ENCODE measurements around the gene IDS. TPM values are rescaled to one million over a fixed set of nuclear protein-coding genes. Genes with fewer than 3 reads are reported as not detected.
"Not testable (repeated sequence)": the region's sequence is repeated elsewhere in the genome, so short reads cannot be mapped to it uniquely, and the experiment has no call there.

The IDS gene
- total RNA-seq, 1 experiment from 2014 or later = 29.9 TPM

DNA sequence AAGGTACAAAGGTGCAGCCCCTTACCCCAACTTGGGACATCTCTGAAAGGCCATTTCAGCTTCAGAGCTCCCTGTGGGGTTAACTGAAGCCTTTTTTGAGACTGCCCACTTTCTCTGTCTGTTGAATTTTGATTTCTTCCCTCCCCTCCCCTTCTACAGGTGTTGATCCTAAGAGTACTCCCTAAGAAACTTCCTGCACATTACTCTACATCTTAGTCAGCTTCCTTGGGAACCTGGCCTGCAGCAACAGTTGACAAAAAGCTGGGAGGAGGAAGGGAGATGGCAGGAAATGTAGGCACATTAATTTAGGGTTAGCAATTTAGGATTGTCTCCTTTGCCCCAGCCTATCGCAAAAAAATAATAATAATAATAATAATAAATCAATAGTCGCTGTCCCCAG is 1.2 kb upstream of the IDS start:
- CTCF ChIA-PET = interaction anchor here (0.6 kb wide), 1 partner anchor 1957 kb away, joined by 3 read pairs; no protein-coding TSS in a partner anchor
- Mint-ChIP-seq H3K27ac (ENCODE audit: low read depth, unreplicated experiment) (no peak overlapping the region), H3K9me3 (ENCODE audit: unreplicated experiment) (no peaks in the 10 kb centered on the region), H3K36me3 (ENCODE audit: insufficient read depth, unreplicated experiment) (no peaks in the 10 kb centered on the region), H3K4me1 (ENCODE audit: insufficient read depth, unreplicated experiment) (peaks cover 16% of the 10 kb centered on the region), H3K4me3 (ENCODE audit: unreplicated experiment) (no peak overlapping the region), H3K27me3 (ENCODE audit: insufficient read depth, unreplicated experiment) (no peaks in the 10 kb centered on the region)
- no TSS peak for BruUV-seq (replicated peaks)
- intact Hi-C loops (cut with micrococcal nuclease) = no loop called here
- POLR2A ChIA-PET = interaction anchor here (1.3 to 3.0 kb wide), 2 partner anchors 10 to 12 kb away, joined by 3 to 12 read pairs; no protein-coding TSS in a partner anchor
- no peak for TF ChIP-seq CTCF (IDR thresholded peaks at IDR 0.05; ENCODE audit: unreplicated experiment)
- no peak for DNase-seq (ENCODE audit: unreplicated experiment)

DNA sequence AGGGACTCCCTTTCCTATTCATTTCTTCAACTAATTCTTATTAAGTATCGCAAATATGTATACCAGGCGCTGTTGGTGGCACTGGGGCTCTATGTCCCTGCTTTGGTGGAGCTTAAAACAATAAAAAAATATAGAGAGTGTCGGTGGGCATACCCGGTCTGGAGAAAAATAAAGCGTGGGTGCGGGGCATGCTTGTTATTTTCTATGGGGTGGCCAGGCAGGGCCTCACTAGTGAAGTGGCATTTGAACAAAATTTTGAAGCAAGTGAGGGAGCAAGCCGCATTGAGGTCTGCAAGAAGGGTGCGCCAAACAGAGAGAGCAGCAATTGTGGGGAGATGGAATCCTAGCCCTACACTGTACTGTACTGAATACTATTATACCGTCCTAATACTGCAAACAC is 565 bp upstream of the IDS start:
- peak overlapping the region; percentile 77 for H3K4me3 Mint-ChIP-seq (ENCODE audit: unreplicated experiment)
- intact Hi-C loops (cut with micrococcal nuclease) = no loop called here
- no peak for DNase-seq (ENCODE audit: unreplicated experiment)
- CTCF ChIA-PET = interaction anchor here (0.6 to 0.7 kb wide), 2 partner anchors 434 to 1956 kb away, joined by 3 read pairs; no protein-coding TSS in a partner anchor
- H3K4me1 Mint-ChIP-seq (ENCODE audit: insufficient read depth, unreplicated experiment) = peaks cover 16% of the 10 kb centered on the region
- H3K27ac Mint-ChIP-seq (ENCODE audit: low read depth, unreplicated experiment) = peak overlapping the region; percentile 66
- BruUV-seq (replicated peaks) = no TSS peak
- no peak for TF ChIP-seq CTCF (IDR thresholded peaks at IDR 0.05; ENCODE audit: unreplicated experiment)
- no peaks in the 10 kb centered on the region for H3K27me3 Mint-ChIP-seq (ENCODE audit: insufficient read depth, unreplicated experiment)
- H3K36me3 Mint-ChIP-seq (ENCODE audit: insufficient read depth, unreplicated experiment) = peaks cover 5% of the 10 kb centered on the region
- H3K9me3 Mint-ChIP-seq (ENCODE audit: unreplicated experiment) = no peaks in the 10 kb centered on the region
- POLR2A ChIA-PET = interaction anchor here (0.7 to 3.0 kb wide), 4 partner anchors 9 to 133 kb away, joined by 3 to 20 read pairs (median 8); partner anchors contain the start of gene EOLA1

DNA sequence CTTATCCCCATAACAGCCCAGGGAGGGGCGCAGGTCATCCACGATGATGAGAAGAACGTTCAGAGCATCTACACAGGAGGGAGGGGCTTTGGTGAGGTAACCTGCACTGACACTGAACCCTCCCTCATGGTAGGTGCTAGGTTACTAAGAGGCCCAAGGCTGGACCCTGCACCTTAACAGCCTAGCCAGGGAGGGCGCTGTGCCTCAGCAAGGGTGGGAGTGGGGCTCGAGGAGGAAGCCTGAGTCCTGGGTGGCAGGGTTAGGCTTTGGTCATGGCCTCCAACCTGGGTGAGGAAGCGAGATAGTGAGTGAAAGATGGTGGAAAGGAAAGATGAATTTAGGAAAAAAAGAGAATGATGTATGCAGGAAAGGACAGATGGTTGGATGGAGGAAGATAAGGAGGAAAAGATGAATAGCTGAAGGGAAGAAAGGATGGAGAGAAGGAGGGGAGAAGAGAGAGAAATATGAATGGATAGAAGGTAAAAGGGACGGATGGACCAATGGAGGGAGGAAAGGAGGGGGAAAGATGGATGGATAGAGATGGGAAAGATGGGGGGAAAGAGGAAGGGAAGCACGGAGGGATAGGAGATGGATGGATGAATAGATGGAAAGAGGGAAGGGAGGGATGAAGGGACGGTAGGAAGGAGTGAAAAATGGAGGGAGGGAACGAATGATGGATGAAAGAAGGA is 736 bp downstream of the IDS start:
- CTCF ChIA-PET = interaction anchor here (0.6 to 1.0 kb wide), 3 partner anchors 9 to 1061 kb away, joined by 4 read pairs; no protein-coding TSS in a partner anchor
- no peaks in the 10 kb centered on the region for H3K27me3 Mint-ChIP-seq (ENCODE audit: insufficient read depth, unreplicated experiment)
- no peak for DNase-seq (ENCODE audit: unreplicated experiment)
- H3K4me1 Mint-ChIP-seq (ENCODE audit: insufficient read depth, unreplicated experiment) = peaks cover 12% of the 10 kb centered on the region
- POLR2A ChIA-PET = interaction anchor here (0.7 to 3.0 kb wide), 3 partner anchors 10 to 1785 kb away, joined by 3 to 20 read pairs (median 12); partner anchors contain the start of gene EOLA1
- TSS peak; percentile 42 for BruUV-seq (replicated peaks)
- no peaks in the 10 kb centered on the region for H3K9me3 Mint-ChIP-seq (ENCODE audit: unreplicated experiment)
- peak; percentile 7 for TF ChIP-seq CTCF (IDR thresholded peaks at IDR 0.05; ENCODE audit: unreplicated experiment)
- H3K4me3 Mint-ChIP-seq (ENCODE audit: unreplicated experiment) = peak overlapping the region; percentile 77
- H3K27ac Mint-ChIP-seq (ENCODE audit: low read depth, unreplicated experiment) = peak overlapping the region; percentile 66
- peaks cover 16% of the 10 kb centered on the region for H3K36me3 Mint-ChIP-seq (ENCODE audit: insufficient read depth, unreplicated experiment)
- intact Hi-C loops (cut with micrococcal nuclease) = no loop called here

DNA sequence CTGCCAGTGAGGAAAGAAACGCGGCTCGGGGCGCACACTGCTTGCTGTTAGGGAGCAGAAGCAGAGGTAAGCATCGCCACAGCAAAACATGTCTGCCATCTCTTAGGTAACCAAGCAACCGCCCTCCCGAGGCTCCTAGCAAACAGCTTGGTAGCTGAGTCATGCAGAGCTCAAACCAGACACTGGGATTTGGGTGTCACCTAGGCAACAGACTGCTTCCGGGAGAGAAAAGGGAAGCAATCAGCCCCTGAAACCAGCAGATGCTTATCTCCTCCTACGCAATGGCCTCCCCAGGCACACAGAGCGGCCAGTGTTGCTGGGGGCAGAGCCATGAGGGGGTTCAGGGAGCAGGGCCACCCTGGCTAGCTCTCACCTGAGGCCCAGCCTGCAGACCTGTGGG is 1.7 kb downstream of the IDS start:
- H3K4me3 Mint-ChIP-seq (ENCODE audit: unreplicated experiment); intact Hi-C loops (cut with micrococcal nuclease); DNase-seq (ENCODE audit: unreplicated experiment); BruUV-seq (replicated peaks); H3K9me3 Mint-ChIP-seq (ENCODE audit: unreplicated experiment); H3K27me3 Mint-ChIP-seq (ENCODE audit: insufficient read depth, unreplicated experiment); H3K27ac Mint-ChIP-seq (ENCODE audit: low read depth, unreplicated experiment): not testable (repeated sequence)
- POLR2A ChIA-PET = interaction anchor here (2.5 to 3.0 kb wide), 2 partner anchors 9 to 37 kb away, joined by 12 to 20 read pairs; partner anchors contain the start of gene EOLA1
- CTCF ChIA-PET = interaction anchor here (0.6 kb wide), 1 partner anchor 1060 kb away, joined by 4 read pairs; no protein-coding TSS in a partner anchor
- Mint-ChIP-seq H3K4me1 (ENCODE audit: insufficient read depth, unreplicated experiment) (peaks cover 12% of the 10 kb centered on the region), H3K36me3 (ENCODE audit: insufficient read depth, unreplicated experiment) (peaks cover 23% of the 10 kb centered on the region)

GRCh38 chrX:149502923-149503322 is 2.2 kb downstream of the IDS start:
- Mint-ChIP-seq H3K36me3 (ENCODE audit: insufficient read depth, unreplicated experiment) (peaks cover 26% of the 10 kb centered on the region), H3K4me1 (ENCODE audit: insufficient read depth, unreplicated experiment) (peaks cover 14% of the 10 kb centered on the region)
- CTCF ChIA-PET; H3K27me3 Mint-ChIP-seq (ENCODE audit: insufficient read depth, unreplicated experiment); H3K9me3 Mint-ChIP-seq (ENCODE audit: unreplicated experiment); BruUV-seq (replicated peaks); H3K4me3 Mint-ChIP-seq (ENCODE audit: unreplicated experiment); H3K27ac Mint-ChIP-seq (ENCODE audit: low read depth, unreplicated experiment); POLR2A ChIA-PET; DNase-seq (ENCODE audit: unreplicated experiment); intact Hi-C loops (cut with micrococcal nuclease): not testable (repeated sequence)

Data from MCF 10A (cell line).